HepG2 (cell line): ENCODE measurements around the gene ROBO2. TPM values are rescaled to one million over a fixed set of nuclear protein-coding genes. Genes with fewer than 3 reads are reported as not detected.

Experiments used
- ATAC-seq: fragments of 200-7000 bp; cut with Tn5 transposase; 3 replicates; pipeline ENCODE4 v1.9.1; 2020; ENCODE audit warnings: mild to moderate bottlenecking, moderate library complexity
- BruUV-seq: library from RNA; stranded (reverse); fragments of 400-500 nt; replicated peaks from 2 replicates; lab custom pipeline; 2021; lab: Mats Ljungman, UMichigan
- CTCF ChIA-PET: fragments of 300-600 bp; formaldehyde crosslinking; extraction: SDS; loops from one replicate; lab custom pipeline; 2021; ENCODE audit warnings: low total read pairs, inconsistent platforms, low intra/inter-chr PET ratio; lab: Yijun Ruan, JAX
- POLR2A ChIA-PET: fragments of 350-600 bp; sonication (Branson Sonifier 250); formaldehyde crosslinking; loops from one replicate; lab custom pipeline; 2020; ENCODE audit warnings: antibody characterized with exemption, inconsistent platforms; lab: Yijun Ruan, JAX
- DNase-seq: peaks from one replicate; pipeline ENCODE4 v3.0.0-alpha.2; 2015; ENCODE audit warnings: low spot score
- FAIRE-seq: peaks from 3 replicates; lab custom pipeline; 2011; peaks lifted over from hg19 to GRCh38; lab: Jason Lieb, UNC
- H2AFZ ChIP-seq: one replicate; pipeline ENCODE4 v1.6.1; 2011; ENCODE audit warnings: low read length, inconsistent platforms
- H3K27ac ChIP-seq: fragments of 300-600 bp; 3 replicates; pipeline ENCODE4 v1.8.0; 2011; ENCODE audit warnings: mixed run types, mild to moderate bottlenecking, mixed read lengths, low read length, inconsistent platforms; ENCODE audit not compliant: insufficient read depth; ENCODE audit errors: extremely low read length
- H3K27me3 ChIP-seq, 2 experiments: fragments of 200-600 bp in 1 of 2; 2 replicates in 1 of 2; 3 replicates in 1 of 2; pipeline versions ENCODE4 v1.6.0 to v1.8.0; 2011; ENCODE audit warnings: low read length in 2 of 2, mild to moderate bottlenecking in 2 of 2, moderate library complexity in 2 of 2, inconsistent platforms in 1 of 2; ENCODE audit not compliant: insufficient read depth in 2 of 2, control insufficient read depth in 1 of 2
- H3K36me3 ChIP-seq, 2 experiments: fragments of 200-600 bp in 1 of 2; replicated peaks in 1 of 2; 2 replicates in 1 of 2; 3 replicates in 1 of 2; pipeline versions ENCODE4 v1.5.1 to v1.8.0; 2011; ENCODE audit warnings: low read length in 2 of 2, inconsistent platforms in 1 of 2; ENCODE audit not compliant: insufficient read depth in 2 of 2, control insufficient read depth in 1 of 2
- H3K4me1 ChIP-seq: 2 replicates; pipeline ENCODE4 v1.5.1; 2012; ENCODE audit warnings: low read length, inconsistent platforms; ENCODE audit not compliant: insufficient read depth
- H3K4me2 ChIP-seq: 2 replicates; pipeline ENCODE4 v1.6.0; 2011; ENCODE audit warnings: low read depth, low read length, inconsistent platforms
- H3K4me3 ChIP-seq, 3 experiments: fragments of 200-600 bp in 1 of 3; sonication (generic), shearing (Covaris generic) in 1 of 3; replicated peaks in 1 of 3; 2 replicates each; pipeline ENCODE4 v1.5.1; 2011 to 2016; ENCODE audit warnings: low read length in 3 of 3, inconsistent platforms in 2 of 3, low read depth in 2 of 3, mild to moderate bottlenecking in 2 of 3, control low read depth in 1 of 3, mixed read lengths in 1 of 3; ENCODE audit not compliant: insufficient read depth in 1 of 3
- H3K79me2 ChIP-seq: one replicate; pipeline ENCODE4 v1.6.1; 2011; ENCODE audit warnings: low read length, inconsistent platforms; ENCODE audit not compliant: insufficient read depth
- H3K9ac ChIP-seq: 2 replicates; pipeline ENCODE4 v1.6.0; 2011; ENCODE audit warnings: mild to moderate bottlenecking, low read depth, low read length, inconsistent platforms; ENCODE audit not compliant: insufficient read depth
- H3K9me3 ChIP-seq: 2 replicates; pipeline ENCODE4 v1.5.1; 2012; ENCODE audit warnings: mild to moderate bottlenecking, low read length
- H4K20me1 ChIP-seq: 2 replicates; pipeline ENCODE4 v1.6.0; 2011; ENCODE audit warnings: inconsistent platforms, mild to moderate bottlenecking, low read length, moderate library complexity; ENCODE audit not compliant: insufficient read depth
- KLF15 ChIP-seq: sonication (generic); formaldehyde crosslinking; IDR thresholded peaks from 2 replicates; pipeline ENCODE4 v1.8.1; 2023; ENCODE audit warnings: borderline replicate concordance, mild to moderate bottlenecking, inconsistent platforms, missing genetic modification reagents, mixed read lengths
- KLF6 ChIP-seq: IDR thresholded peaks from 2 replicates; pipeline ENCODE4 v1.8.0; 2016; ENCODE audit warnings: missing biosample characterization, missing genetic modification reagents
- ZGPAT ChIP-seq: IDR thresholded peaks from 2 replicates; pipeline ENCODE4 v1.6.1; 2016; ENCODE audit warnings: mild to moderate bottlenecking
- ZNF292 ChIP-seq: sonication (generic); formaldehyde crosslinking; IDR thresholded peaks from 2 replicates; pipeline ENCODE4 v1.8.1; 2022; ENCODE audit warnings: mild to moderate bottlenecking, low read depth, missing genetic modification reagents, borderline replicate concordance
- ZNF383 ChIP-seq: sonication (generic); formaldehyde crosslinking; IDR thresholded peaks from 2 replicates; pipeline ENCODE4 v1.4.0; 2020; ENCODE audit warnings: missing genetic modification reagents, mild to moderate bottlenecking, borderline replicate concordance
- ZNF530 ChIP-seq: sonication (generic); formaldehyde crosslinking; IDR thresholded peaks from 2 replicates; pipeline ENCODE4 v1.5.0; 2020; ENCODE audit warnings: low read depth, mild to moderate bottlenecking, missing genetic modification reagents
- ZNF577 ChIP-seq: sonication (generic); formaldehyde crosslinking; IDR thresholded peaks from 2 replicates; pipeline ENCODE4 v1.4.0; 2020; ENCODE audit warnings: mild to moderate bottlenecking, low read depth, missing genetic modification reagents, borderline replicate concordance
- ZSCAN31 ChIP-seq: sonication (generic); formaldehyde crosslinking; IDR thresholded peaks from 2 replicates; pipeline ENCODE4 v1.5.0; 2020; ENCODE audit warnings: low read depth, mild to moderate bottlenecking, missing genetic modification reagents
- WGBS: methylation state at CpG from one replicate; pipeline ENCODE4 v1.1.6; 2017; ENCODE audit warnings: low lambda C conversion rate; 5-methylcytosine and 5-hydroxymethylcytosine counted together
- in situ Hi-C: cut with HindIII; loops from 2 replicates; pipeline ENCODE4 v1.10.0; 2017; ENCODE audit warnings: low pct_unique_long_range_greater_than_20kb; ENCODE audit not compliant: extremely low pct_ligation_motif_present
- intact Hi-C: fragments of 100-400 bp; cut with micrococcal nuclease; formaldehyde crosslinking; loops from one replicate; pipeline ENCODE4 v1.10.0; 2022; ENCODE audit not compliant: unreplicated experiment
- polyA plus RNA-seq, 8 experiments: library from polyadenylated mRNA; depleted of rRNA in 3 of 8; stranded (reverse) in 7 of 8; unstranded in 1 of 8; fragments of >200 nt; fragmentation: Illumina TruSeq in 4 of 8; extraction: Trizol in 4 of 8; gene quantifications; 2 replicates each; pipeline versions ENCODE4 v1.2.1 to v1.2.3, GENCODE V29; 2011 to 2016; ENCODE audit warnings: low read depth in 4 of 8, missing spikeins in 1 of 8, mixed read lengths in 1 of 8; ENCODE audit not compliant: insufficient read depth in 1 of 8
- total RNA-seq, 5 experiments: library from RNA; depleted of rRNA; stranded (reverse); fragments of >200 nt; fragmentation: Illumina TruSeq; extraction: Trizol; gene quantifications; 2 replicates each; pipeline ENCODE4 v1.2.3, GENCODE V29; 2016; ENCODE audit warnings: low read depth in 1 of 5
- TF ChIP-seq, protein P1 (sequence below): sonication (generic); formaldehyde crosslinking; IDR thresholded peaks from 2 replicates; pipeline ENCODE4 v1.5.1; 2020; ENCODE audit warnings: mild to moderate bottlenecking, moderate library complexity, missing genetic modification reagents

Gene ROBO2
- total and polyA plus RNA-seq, 2 of the 13 experiments (the other 11 are each of a cell fraction or from before 2014, with no cell fraction given) = not detected

GRCh38 chr3:77362936-77363335 is 323.0 kb downstream of the ROBO2 start (continued):
- no peak for TF ChIP-seq ZGPAT (CRISPR knock-in tag)
- TF ChIP-seq, protein P1, sequence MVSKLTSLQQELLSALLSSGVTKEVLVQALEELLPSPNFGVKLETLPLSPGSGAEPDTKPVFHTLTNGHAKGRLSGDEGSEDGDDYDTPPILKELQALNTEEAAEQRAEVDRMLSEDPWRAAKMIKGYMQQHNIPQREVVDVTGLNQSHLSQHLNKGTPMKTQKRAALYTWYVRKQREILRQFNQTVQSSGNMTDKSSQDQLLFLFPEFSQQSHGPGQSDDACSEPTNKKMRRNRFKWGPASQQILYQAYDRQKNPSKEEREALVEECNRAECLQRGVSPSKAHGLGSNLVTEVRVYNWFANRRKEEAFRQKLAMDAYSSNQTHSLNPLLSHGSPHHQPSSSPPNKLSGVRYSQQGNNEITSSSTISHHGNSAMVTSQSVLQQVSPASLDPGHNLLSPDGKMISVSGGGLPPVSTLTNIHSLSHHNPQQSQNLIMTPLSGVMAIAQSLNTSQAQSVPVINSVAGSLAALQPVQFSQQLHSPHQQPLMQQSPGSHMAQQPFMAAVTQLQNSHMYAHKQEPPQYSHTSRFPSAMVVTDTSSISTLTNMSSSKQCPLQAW (CRISPR knock-in tag) = no peak
- TF ChIP-seq ZNF530 = no peak

DNA sequence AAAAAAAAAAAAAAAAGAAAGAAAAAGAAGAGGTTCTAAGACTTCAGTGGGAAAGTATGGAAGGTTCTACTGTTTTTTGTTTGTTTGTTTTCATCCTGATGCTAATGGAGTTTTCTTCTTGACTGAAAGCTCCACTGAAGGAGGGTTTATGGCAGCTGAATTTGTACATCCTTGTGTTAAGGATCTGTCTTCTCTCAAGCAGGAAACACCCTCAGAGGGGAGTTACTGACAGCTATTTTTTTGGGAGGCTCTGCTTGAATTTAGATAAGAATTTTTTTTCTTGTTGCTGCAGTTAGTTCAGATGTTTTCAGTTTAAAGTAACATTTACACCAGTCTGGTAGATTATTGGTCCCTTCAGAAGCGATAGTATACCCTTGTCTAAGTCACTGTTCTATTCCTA is 325.3 kb downstream of the ROBO2 start:
- H3K36me3 ChIP-seq = no peaks in the 10 kb centered on the region
- H3K4me2 ChIP-seq = no peak overlapping the region
- H3K9ac ChIP-seq = no peak overlapping the region
- FAIRE-seq = no peak
- no TSS peak for BruUV-seq
- no peak overlapping the region for H3K4me3 ChIP-seq
- ChIA-PET POLR2A (no interaction called here), CTCF (no interaction called here)
- intact Hi-C loops = no loop called here
- TF ChIP-seq KLF15 (CRISPR knock-in tag) = no peak
- TF ChIP-seq KLF6 (CRISPR knock-in tag) = no peak
- TF ChIP-seq ZSCAN31 (CRISPR knock-in tag) = no peak
- TF ChIP-seq ZNF383 (CRISPR knock-in tag) = no peak
- no peak for TF ChIP-seq ZNF577 (CRISPR knock-in tag)
- no peak for TF ChIP-seq ZNF292 (CRISPR knock-in tag)
- in situ Hi-C loops = no loop called here
- DNase-seq = no peak
- no peak overlapping the region for H3K27ac ChIP-seq
- no peaks in the 10 kb centered on the region for H4K20me1 ChIP-seq
- no peaks in the 10 kb centered on the region for H3K9me3 ChIP-seq
- WGBS = 0% methylated on average over 1 of the region's 1 CpG
- no peak overlapping the region for H2AFZ ChIP-seq
- no peaks in the 10 kb centered on the region for H3K4me1 ChIP-seq
- H3K27me3 ChIP-seq = no peaks in the 10 kb centered on the region
- no peaks in the 10 kb centered on the region for H3K79me2 ChIP-seq
- ATAC-seq = no peak
